Cortex of kidney (tissue), 1 donor: ENCODE data around the gene PTPRN2.

Experiments
- DNase-seq: peaks from one replicate; lab custom pipeline; 2025; lab: John Stamatoyannopoulos, UW

Gene PTPRN2

DNA sequence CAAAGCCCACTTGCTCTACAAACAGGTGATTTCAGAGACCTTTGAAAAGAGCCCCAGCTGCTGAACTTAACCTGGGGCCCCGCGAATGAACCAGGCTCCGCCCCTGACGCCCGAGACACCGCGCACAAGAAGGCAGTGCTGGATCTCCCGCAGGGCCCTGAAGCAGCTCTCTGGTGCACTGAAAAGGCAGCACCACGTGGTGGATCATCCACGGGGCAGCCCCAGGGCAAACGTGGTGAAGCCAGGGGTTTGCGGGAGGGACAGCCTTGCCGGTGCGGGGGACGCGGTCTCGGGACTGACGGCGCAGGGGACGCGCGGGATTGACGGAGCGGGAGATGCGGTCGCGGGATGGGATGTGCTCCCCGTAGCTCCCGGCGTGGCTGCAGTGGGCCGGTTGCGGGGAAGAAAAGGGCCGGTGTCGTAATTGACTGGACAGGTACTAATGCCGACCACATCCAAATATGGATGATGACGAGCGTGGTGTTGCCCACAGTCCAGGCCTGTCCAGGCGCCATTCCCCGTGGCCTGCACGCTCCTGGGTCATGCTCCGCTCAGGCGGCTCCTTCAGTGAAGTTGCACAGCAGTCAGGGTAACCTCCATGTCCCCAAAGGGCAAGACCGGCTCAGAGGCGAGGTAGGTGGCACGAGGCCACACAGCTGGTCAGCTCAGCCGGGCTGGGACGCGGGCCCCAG, 829.7 kb downstream of the PTPRN2 start:
- DNase-seq = no peak

DNA sequence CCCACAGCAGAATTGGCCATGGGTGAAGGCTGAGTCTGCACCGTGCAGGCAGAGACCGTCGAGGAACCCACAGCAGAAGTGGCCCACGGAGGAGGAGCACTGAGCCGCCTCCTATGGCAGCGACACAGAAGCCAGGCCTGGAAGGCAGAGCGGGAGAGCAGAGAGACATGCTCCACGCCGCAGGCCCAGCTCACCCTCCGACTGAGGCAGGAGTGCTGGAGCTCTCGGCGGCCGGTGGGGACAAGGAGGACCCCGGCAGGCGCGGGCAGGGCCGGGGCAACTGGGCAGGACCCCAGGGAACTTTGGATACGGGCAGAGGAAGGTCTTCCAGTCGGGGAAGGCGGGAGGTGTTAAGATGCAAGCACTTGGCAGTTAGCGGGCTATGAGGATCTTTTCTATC, 830.4 kb downstream of the PTPRN2 start:
- DNase-seq = no peak

DNA sequence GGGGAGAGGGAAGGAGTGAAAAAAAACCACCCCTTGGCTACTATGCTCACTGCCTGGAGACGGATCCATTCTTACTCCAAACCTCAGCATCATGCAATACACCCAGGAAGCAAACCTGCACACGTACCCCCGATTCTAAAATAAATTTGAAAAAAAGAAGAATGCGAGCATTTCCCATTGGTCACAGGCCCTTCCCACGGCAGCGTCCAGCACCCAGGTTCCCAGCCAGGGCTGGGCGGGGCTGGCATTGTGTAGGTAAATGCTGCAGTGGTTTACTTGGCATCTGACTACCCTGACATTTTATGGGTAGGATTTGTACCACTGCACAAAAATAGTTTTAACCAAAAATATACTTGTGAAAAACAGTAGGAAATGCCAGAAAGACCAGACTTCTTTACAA, 831.9 kb downstream of the PTPRN2 start:
- no peak for DNase-seq

DNA sequence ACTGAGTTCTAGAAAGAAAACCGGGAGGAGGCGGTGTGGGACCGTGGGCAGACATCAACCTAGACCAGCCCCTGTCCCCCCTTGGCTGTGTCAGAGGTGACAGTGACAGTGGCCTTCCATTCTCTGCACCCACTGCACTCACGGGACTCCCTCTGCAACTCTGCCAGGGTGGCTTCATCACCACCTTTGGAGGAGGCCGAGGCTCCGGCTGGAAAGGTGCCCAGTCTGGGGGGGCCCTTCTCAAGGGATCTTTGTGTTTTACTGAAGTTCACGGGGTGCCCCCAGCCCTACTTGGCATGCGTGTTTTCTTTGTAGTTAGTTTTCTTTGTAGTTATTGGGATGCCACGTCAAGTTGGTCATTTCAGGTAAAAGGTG, 833.2 kb downstream of the PTPRN2 start:
- no peak for DNase-seq

DNA sequence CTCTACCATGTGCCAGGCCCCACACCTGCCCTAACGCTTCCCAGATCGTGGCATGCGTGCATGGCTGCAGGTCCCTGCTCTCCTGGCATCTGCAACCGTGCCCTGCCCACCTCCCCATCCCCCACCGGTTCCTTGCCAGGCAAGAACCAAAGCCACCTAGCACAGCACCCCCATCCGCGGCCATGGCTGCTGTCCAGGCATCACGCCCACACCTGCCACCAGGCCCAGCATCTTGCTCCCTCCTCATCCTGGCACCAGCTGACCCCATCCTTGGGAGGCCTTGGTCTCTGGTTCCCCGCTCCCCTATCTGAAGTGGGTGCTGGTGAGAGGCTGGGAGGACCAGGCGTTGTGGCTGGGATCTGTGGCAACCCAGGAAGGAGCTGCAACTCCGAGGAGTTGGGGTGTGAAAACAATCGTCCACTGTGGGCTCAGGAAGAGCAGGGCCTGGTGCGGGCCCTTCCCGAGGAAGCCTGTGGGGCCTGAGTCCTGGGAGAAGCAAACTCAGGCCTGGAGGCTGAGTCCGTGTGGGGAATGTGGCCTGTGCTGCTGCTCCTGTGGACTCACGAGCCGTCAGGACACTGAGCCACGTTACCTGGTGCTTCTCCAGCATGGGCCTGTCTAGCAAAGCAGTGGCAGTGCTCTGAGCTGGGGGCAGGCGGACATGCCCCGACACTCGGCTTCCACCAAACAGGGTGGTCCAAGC, 833.8 kb downstream of the PTPRN2 start:
- no peak for DNase-seq

DNA sequence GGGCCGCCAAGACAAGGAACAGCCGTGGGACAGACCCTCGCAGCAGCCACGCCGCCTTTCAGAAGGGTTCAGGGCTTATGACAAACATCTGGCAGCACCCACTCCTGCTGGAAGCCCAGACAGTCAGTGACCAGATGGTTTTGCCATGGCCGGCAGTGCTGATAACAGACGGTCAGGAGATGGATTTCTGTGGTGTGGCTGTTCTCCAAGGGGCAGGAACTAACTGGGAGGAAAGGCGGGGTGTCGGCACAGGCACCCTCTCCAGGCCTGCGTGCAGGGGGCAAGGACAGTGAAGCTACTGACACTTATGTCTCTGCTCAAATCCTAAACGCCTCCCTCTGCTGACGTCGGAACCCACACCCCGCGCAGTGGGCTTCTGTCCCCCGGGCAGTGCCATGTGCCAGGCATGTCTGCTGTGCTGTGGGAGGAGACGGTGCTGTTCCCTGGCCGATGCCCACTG, 834.8 kb downstream of the PTPRN2 start:
- DNase-seq = no peak

DNA sequence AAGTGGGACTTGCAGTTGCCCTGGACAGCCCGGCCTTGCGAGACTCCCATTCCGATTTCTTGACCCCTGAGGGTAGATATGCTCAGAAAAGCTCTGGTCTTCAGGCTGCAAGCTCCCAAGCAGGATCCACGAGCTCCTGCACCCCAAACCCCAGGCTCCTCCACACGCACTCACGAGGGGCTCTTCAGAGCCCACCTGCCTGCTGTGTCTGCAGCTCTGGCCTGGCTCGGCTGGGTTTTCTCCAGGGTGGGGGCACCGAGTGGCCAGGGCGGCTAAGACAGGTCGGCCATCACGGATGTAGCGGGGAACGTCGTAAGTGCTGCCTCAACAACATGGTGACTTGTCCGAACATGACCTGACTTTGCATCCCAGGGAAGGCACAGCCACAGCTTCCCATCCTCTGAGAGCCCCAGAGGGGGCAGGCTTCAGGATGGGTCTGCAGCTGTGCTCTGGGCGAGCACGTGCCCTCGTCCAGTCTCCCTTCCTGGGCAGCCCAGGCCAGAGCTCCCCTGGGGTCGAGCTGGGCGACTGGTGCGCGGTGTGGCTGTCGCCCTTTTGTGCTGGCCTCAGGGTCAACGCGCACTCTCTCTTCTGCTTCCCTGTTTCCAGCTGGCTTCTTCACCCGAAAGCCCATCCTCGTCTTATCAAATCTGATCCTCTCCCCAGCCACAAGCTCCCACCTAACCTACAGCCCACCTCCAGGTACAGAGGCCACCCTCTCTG, 835.5 kb downstream of the PTPRN2 start:
- no peak for DNase-seq

DNA sequence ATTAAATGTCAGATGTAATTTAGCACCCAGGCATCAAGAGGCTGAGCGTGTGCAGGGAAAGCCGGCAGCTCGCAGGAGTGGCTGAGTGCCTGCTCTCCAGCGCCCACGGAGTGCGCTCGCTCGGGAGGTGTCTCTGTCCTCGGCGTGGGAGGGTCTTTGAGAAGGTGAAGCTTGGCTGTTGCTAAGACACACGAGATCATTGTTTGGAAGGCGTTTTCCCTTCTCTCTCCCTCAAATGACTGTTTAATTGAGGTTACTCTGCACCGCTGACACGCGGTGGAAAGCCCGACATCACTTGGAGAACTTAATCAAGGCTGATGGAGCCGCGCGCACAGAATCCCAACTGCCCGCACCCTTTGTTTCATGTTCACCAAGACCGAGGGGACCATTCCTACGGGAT, 836.2 kb downstream of the PTPRN2 start:
- DNase-seq = no peak

DNA sequence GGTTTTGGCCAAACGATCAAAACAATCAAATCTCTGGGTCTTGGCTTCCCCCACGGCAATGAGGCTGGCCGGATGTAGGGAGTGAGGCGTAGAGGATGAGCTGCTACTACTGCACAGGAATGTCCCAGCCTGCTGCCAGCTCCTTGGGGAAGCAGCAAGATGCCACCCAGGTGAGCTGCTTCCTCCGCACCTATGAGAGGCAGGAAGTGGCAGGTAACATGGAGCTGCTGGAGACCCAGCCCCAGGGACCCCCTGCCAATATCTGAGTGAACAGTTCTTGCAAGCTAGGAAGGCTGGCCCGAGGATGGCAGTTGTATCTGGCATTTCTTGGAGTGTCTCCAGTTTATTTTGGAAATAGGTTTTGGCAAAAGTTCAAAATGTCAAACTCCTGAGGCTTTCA, 837.3 kb downstream of the PTPRN2 start:
- DNase-seq = no peak

DNA sequence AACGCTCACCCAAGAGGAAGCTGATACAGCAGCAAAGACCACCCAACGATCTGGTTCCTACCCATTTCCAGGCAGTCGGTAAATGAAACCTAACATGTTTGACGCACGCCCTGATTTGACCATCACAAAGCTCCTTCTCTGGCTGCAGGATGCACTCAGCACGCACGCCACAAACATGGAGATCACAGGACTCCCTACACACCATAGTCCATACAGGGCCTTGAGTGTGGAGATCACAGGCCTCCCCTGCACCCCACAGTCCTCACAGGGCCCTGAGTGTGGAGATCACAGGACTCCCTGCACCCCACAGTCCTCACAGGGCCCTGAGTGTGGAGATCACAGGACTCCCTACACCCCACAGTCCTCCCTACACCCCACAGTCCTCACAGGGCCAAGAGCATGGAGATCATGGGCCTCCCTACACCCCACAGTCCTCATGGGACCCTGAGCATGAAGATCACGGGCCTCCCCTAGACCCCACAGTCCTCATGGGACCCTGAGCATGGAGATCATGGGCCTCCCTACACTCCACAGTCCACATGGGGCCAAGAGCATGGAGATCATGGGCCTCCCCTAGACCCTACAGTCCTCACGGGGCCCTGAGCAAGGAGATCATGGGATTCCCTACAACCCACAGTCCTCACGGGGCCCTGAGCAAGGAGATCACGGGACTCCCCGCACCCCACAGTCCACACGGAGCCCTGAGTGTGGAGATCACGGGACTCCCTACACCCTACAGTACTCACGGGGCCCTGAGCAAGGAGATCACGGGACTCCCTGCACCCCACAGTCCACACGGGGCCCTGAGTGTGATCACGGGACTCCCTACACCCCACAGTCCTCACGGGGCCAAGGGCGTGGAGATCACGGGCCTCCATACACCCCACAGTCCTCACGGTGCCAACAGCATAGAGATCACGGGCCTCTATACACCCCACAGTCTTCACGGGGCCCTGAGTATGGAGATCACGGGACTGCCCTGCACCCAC, 841.6 kb downstream of the PTPRN2 start:
- no peak for DNase-seq

DNA sequence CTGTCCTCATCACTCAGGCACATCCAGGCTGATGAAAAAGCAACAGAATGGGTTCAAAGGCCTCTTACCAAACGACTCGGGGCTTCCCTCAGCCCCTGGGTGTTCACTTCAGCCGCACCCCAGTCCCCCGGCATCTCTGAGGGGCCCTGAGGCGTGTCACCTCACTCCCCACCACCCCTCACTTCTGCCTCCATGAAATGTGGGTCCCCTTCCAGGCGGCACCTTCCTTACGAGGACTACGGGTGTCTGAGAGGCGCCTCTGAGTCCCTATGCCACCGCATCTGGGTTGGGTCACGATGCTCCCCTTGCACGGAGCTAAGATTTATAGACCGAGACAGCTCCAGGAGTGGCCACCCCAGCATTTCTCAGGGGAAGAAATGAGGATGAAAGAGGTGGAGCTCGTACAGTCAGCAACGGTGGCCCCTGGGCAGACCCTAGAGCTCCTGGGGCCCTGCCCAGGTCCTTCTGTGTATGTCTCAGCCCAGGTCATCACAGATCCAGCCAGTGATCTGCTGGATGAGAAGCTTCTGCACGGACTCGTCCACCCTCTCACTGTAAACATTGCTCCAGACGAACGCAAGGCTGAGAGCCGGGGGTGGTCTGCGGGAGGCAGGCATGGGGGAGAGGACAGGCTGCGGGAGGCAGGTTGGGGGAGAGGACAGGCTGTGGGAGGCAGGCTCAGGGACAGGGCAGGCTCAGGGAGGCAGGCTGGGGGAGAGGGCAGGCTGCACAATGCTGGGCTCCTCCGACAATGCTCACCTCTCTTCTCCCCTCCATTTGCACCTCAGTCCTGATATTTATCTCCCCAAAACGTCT, 842.6 kb downstream of the PTPRN2 start:
- no peak for DNase-seq

DNA sequence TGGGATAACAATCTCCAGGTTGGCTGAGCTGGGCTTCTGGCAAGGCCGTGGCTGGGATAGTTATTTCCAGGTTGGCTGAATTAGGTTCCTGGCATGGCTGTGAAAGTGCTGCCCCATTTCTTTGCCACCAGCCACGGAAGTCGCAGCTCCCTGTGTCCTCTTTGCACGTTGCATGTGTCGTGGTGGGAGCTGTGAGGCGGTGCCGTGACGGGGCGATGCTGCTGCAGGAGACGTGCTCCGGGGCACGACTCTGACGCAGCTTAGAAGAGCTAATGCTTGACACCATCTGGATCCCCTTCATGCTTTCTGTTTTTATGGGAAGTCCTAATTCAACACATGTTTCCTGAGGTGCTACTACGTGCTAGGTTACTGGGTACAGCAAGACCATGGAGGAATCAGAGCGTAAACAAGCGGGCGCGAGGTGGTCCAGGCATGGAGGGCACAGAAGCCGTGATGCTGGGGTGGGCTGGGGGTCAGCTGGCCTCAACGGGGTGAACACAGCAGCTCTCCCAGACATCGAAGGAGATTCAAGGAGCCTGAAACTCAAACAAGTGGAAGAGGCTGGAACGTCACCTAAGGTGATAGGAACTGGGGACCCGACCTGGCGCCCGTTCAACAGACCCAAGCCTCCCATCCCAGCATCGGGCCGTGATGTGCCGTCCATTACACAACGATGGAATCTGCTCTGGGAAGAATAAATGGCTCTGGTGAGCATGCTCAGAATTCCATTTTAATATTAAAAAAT, 843.7 kb downstream of the PTPRN2 start:
- DNase-seq = no peak

DNA sequence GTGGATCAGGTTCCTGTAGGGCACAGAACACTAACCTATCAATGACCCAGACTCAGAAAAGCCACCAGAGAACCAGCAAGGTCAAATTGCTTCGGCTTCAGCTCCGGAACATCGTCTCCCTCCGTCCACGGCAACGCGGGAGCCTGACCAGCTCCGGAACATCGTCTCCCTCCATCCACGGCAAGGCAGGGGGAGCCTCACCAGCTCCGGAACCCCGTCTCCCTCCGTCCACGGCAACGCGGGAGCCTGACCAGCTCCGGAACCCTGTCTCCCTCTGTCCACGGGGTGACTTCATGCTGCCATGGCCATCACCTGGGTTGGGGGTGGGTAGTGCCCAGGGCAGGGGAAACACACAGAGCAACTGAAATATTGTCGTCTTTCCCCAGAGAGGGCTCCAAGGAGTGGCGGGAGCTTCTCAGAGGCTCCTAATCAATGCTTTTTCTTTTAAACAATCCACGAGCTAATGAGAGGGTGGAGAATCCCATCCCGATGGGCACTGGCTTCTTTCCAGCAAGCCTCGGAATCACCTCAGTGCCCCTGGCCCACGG, 847.3 kb downstream of the PTPRN2 start:
- no peak for DNase-seq

DNA sequence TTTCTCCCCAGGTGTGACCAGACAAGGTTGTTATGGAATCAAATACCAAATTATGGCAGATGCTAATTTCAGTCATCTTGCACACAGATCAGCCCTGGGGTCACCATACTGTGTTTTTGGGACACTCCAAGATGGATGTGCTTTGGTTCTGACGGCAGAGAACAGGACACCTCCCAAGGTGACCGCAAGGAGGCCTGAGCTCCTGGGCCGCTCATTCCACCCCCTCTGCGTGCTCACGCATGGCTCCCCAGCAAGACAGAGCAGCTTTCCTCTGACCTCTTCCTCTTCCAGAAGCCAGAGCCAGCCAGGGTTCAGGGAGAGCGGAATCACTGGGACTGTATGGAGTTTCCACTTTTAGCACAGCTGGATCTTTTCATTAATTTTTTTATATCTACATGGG, 848.0 kb downstream of the PTPRN2 start:
- no peak for DNase-seq

DNA sequence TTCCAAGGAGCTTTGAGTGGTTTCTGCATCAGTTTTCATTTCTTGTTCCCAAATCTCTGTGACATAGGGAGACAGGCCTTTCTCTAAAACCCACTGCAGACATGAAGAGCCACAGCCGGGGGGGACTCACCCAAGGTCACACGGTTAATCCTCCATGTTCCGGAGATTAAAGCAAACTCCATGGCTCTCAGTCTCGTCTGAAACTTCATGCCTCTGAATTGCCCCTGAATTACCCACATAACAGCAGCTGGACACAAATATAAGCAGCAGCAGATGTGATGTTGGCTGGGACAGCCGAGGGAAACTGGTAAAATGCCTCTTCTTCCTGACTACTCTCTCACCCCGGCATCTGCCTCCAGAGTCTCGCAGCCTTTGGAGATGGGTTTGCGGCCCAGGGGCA, 848.6 kb downstream of the PTPRN2 start:
- no peak for DNase-seq

DNA sequence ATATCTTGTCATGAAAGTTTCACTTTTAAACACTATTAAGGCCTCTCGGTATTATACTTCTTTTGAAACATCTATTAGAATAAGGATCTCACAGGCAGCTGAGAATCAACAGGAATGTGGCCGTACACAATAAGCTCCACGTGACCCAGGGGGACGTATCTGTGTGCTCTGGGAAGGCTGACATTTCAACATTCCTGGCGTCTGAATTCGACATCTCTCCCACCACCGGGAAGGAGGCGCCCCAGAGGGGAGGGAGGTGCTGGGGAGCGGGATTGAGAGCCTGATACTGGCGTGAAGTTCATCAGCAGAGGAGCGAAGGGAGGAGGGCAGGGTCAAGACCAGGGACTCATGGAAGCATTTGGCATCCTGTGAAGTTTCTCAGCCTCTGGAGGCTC, 849.6 kb downstream of the PTPRN2 start:
- DNase-seq = no peak

DNA sequence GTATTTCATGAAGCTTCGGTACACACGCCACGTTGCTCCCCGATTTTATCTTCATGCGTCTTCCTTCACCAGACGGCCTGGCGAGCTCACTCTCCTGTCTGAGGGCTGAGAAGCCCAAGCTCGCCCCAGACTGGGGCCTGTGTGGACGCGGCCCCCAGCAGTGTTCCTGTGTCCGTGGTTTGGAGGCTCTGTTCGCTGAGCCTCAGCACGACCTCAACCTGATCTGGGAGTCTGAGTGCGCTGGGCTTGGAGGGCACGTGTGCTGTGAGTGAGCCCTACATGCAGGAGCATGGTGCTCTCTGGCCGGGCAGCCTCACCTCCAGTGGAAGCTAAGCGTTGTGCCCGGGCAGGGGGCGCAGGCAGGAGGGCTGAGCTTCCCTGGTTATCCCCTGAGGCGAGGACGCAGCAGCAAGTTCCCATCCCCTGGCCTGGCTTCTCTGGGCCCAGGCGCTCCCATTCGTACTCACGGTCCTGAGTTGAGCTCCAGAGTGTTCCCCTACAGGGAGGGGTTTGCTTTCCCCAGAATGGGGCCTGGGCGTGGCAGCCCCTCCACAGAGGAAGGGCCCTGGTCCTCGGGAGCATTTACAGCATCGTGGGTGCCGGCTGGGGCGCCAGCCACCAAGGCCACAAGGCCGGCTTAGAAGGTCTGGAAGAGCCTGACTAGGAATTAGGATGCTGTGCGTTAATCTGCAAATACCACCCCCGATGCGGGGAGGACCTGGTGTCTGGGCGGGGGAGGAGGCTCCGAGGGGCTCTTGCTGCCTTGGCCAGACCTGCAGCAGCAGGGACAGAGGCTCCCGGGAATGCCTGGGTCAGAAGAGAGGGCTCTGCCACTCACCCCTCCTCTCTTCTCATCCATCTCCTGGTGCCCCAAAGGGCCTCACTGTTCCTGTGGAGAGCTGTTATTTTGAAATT, 850.2 kb downstream of the PTPRN2 start:
- no peak for DNase-seq

DNA sequence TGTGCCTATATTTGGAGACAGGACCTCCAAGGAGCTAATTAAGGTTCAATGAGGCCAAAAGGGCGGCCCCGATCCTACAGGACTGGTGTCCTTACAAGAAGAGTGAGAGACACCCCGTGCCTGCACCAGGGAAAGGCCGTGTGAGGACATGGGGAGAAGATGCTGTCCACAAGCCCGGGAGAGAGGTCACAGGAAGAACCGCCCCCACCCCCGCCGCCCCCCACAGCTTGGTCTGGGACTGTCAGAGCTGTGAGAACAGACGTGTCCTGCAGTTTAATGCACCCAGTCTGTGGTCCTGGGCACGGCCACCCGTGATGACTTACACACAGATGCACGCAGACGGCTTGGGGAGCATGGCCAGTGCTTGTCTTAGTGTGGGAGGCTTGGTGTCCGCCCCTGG, 851.3 kb downstream of the PTPRN2 start:
- DNase-seq = no peak

DNA sequence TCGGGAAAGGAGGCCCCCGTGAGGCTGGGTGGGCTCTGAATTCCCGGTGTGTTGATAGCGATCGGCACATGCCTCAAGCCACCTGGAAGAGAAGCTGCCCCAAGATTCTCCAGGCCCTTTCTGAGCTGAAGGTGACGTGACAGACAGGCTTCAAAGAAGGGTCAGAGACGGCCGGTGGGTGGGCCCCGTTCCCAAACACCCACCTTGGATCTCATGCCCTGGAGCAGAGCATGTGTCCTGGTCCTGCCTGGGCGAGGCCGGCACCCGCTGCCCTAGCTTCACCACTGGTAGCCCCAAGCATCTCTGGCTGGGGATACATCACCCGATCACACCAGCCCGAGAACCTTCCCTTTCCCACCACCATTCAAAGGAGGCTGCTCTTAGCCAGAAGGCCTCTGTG, 851.8 kb downstream of the PTPRN2 start:
- DNase-seq = no peak
